ENCODE measurements around the gene GLIS1. TPM values are rescaled to one million over a fixed set of nuclear protein-coding genes. Genes with fewer than 3 reads are reported as not detected.

The GLIS1 gene
- total RNA-seq, 1 donor from 2014 or later, result 1.6 TPM

DNA sequence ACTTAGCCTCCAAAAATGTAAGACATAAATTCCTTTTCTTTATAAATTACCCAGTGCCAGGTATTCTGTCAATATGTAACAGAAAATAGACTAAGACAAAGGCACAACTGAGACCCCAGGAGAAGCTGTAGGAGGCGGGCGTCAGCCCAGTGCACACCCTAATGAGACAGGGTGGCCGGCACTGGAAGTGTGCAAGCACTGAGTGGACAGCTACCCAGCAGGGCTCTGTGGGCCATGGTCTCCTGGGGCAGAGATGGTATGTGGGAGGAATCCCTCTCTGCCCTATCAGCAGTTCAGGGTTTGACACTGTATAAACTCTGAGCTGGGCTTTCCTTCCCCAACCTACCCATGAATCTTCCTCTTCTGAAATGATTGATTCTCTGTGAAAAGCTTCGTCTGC lies 139.5 kb downstream of the GLIS1 start:
- no peak for DNase-seq (ENCODE audit: low spot score in 2 of 2, unreplicated experiment in 2 of 2)
- Mint-ChIP-seq H3K4me1 (no peaks in the 10 kb centered on the region), H3K4me3 (no peak overlapping the region), H3K36me3 (no peaks in the 10 kb centered on the region), H3K27ac (no peak overlapping the region), H3K27me3 (ENCODE audit: low read depth) (peaks cover 6% of the 10 kb centered on the region), H3K9me3 (no peaks in the 10 kb centered on the region)
- TF ChIP-seq CTCF (IDR thresholded peaks at IDR 0.05; ENCODE audit: unreplicated experiment), result no peak

- Mint-ChIP-seq H3K9me3 (no peaks in the 10 kb centered on the region), H3K4me3 (no peak overlapping the region), H3K27me3 (ENCODE audit: low read depth) (peaks cover 6% of the 10 kb centered on the region), H3K4me1 (no peaks in the 10 kb centered on the region), H3K27ac (no peak overlapping the region), H3K36me3 (no peaks in the 10 kb centered on the region)
- no peak for TF ChIP-seq CTCF (IDR thresholded peaks at IDR 0.05; ENCODE audit: unreplicated experiment)
- no peak for DNase-seq (ENCODE audit: low spot score in 2 of 2, unreplicated experiment in 2 of 2)
Measured at GRCh38 chr1:53598966-53599365, 140.0 kb downstream of the GLIS1 start.

DNA sequence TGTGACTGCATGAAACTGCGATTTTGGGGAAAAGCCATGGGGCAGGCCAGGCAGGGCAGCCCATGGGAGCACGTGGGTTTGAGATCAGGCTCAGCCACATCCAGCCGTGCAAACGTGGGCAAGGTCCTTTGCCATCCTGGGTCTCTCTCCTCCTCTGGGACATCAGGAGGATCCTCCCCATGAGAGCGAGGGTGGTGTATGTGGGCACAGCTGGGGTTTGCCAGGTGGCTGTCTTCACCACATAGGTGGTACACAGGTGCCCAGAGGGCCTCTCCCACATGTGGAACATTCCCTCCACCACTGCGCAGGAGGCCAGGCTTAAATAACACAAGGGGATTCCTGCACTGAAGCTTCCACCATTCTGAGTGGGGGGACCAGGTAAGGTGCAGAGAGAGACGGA lies 143.1 kb downstream of the GLIS1 start:
- H3K4me3 Mint-ChIP-seq, result no peak overlapping the region
- peaks cover 6% of the 10 kb centered on the region for H3K27me3 Mint-ChIP-seq (ENCODE audit: low read depth)
- H3K4me1 Mint-ChIP-seq, result peaks cover 10% of the 10 kb centered on the region
- peak in 1 of 2 experiments; percentile 8 for DNase-seq (ENCODE audit: low spot score in 2 of 2, unreplicated experiment in 2 of 2)
- no peaks in the 10 kb centered on the region for H3K36me3 Mint-ChIP-seq
- no peaks in the 10 kb centered on the region for H3K9me3 Mint-ChIP-seq
- TF ChIP-seq CTCF (IDR thresholded peaks at IDR 0.05; ENCODE audit: unreplicated experiment), result no peak
- H3K27ac Mint-ChIP-seq, result no peak overlapping the region

DNA sequence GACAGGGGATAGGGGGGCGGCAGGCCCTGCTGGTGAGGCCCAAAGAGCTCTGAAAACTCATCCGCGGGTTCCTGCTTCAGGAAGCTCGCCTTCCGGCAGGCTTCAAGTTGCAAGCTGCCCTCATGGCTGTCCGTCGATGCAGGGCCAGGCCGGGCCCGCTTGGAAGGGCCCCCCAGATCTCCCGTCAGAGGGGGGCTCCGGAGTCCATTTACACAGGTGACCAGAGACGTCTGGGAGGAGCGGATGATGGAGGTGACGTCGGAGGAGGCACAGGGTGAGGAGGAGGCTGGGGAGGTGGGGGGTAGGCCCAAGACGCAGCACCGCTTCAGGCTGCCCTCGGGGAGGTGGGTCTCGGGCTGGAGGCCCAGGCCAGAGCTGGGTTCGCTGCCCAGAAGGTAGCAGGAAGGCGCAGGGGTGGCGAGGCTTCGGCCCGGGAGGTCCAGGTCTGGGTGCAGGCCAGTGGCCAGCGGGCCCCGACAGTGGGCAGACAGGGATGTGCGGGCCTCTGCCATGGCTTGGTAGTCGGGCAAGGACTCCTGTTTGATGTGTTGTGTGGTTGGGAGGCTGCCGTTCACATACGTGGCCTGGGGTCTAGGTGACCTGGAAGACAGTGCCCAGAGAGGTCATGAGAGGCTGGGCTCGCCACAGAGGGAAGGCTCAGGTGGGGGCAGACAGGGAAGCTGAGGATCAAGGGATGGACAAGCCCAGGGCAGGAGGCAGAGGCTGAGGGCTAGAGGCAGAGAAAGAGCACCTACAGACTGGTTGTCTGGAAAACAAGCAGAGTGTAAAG lies 144.4 kb downstream of the GLIS1 start:
- Mint-ChIP-seq H3K27ac (no peak overlapping the region), H3K4me3 (no peak overlapping the region), H3K9me3 (no peaks in the 10 kb centered on the region), H3K27me3 (ENCODE audit: low read depth) (peaks cover 6% of the 10 kb centered on the region), H3K4me1 (peaks cover 23% of the 10 kb centered on the region), H3K36me3 (no peaks in the 10 kb centered on the region)
- no peak for DNase-seq (ENCODE audit: low spot score in 2 of 2, unreplicated experiment in 2 of 2)
- TF ChIP-seq CTCF (IDR thresholded peaks at IDR 0.05; ENCODE audit: unreplicated experiment), result no peak

GRCh38 chr1:53593758-53594380 lies 145.1 kb downstream of the GLIS1 start:
- no peak overlapping the region for H3K27ac Mint-ChIP-seq
- H3K27me3 Mint-ChIP-seq (ENCODE audit: low read depth), result peaks cover 6% of the 10 kb centered on the region
- no peaks in the 10 kb centered on the region for H3K9me3 Mint-ChIP-seq
- peaks cover 23% of the 10 kb centered on the region for H3K4me1 Mint-ChIP-seq
- DNase-seq (ENCODE audit: low spot score in 2 of 2, unreplicated experiment in 2 of 2), result peak in 1 of 2 experiments; percentile 60
- no peaks in the 10 kb centered on the region for H3K36me3 Mint-ChIP-seq
- TF ChIP-seq CTCF (IDR thresholded peaks at IDR 0.05; ENCODE audit: unreplicated experiment), result peak; percentile 22
- no peak overlapping the region for H3K4me3 Mint-ChIP-seq

All from mesothelial cell of epicardium (in vitro differentiated cells).